Sigmoid colon (tissue), 4 donors: ENCODE data around the gene CNN2.

Experiments used
- POLR2AphosphoS5 ChIP-seq, 4 donors: sonication (generic); formaldehyde crosslinking; IDR thresholded peaks; one replicate each; pipeline ENCODE4 v1.6.1; 2017; ENCODE audit warnings: antibody characterized with exemption in 4 of 4
- TF ChIP-seq, protein P1 (sequence below), 4 experiments: fragments of 450-650 bp in 3 of 4; fragments of 200-600 bp in 1 of 4; IDR thresholded peaks; one replicate each; pipeline ENCODE4 v1.5.1; 2016 to 2019; ENCODE audit warnings: antibody characterized with exemption in 4 of 4, mild to moderate bottlenecking in 3 of 4, moderate library complexity in 2 of 4

DNA sequence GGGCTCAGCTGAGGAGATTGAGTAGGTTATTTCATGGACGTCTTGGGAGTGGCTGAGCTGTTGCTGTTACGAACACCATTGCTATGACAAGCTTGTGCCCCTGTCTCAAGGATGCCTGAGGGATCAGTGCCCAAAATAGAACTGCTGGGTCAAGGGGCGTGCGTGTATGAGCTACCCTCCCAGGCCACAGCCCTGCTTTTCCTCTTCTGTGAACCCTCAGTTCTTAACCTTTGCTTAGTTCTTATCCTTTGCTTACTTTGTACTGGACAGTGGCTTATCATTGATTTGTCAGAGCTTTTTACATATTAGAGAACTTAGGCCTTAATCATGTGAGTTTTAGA is 49.6 kb downstream of the CNN2 start:
- TF ChIP-seq, protein P1, sequence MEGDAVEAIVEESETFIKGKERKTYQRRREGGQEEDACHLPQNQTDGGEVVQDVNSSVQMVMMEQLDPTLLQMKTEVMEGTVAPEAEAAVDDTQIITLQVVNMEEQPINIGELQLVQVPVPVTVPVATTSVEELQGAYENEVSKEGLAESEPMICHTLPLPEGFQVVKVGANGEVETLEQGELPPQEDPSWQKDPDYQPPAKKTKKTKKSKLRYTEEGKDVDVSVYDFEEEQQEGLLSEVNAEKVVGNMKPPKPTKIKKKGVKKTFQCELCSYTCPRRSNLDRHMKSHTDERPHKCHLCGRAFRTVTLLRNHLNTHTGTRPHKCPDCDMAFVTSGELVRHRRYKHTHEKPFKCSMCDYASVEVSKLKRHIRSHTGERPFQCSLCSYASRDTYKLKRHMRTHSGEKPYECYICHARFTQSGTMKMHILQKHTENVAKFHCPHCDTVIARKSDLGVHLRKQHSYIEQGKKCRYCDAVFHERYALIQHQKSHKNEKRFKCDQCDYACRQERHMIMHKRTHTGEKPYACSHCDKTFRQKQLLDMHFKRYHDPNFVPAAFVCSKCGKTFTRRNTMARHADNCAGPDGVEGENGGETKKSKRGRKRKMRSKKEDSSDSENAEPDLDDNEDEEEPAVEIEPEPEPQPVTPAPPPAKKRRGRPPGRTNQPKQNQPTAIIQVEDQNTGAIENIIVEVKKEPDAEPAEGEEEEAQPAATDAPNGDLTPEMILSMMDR (IDR thresholded peaks at IDR 0.05) = no peak
- no peak for TF ChIP-seq POLR2AphosphoS5 (IDR thresholded peaks at IDR 0.05)
